Astrocyte (in vitro differentiated cells and primary cell): Measurements from ENCODE around the gene RO60. TPM values are rescaled to one million over a fixed set of nuclear protein-coding genes. Genes with fewer than 3 reads are reported as not detected.

Source experiments
- DNase-seq: peaks from one replicate; pipeline ENCODE4 v3.0.0-alpha.2; 2010; ENCODE audit warnings: low read depth
- FAIRE-seq: peaks from 2 replicates; lab custom pipeline; 2011; peaks lifted over from hg19 to GRCh38; lab: Jason Lieb, UNC
- H2AFZ ChIP-seq: 2 replicates; pipeline ENCODE4 v1.6.0; 2012; ENCODE audit warnings: low read depth, low read length, inconsistent platforms
- H3K27ac ChIP-seq: 2 replicates; pipeline ENCODE4 v1.5.1; 2011; ENCODE audit warnings: low read depth, low read length, inconsistent platforms
- H3K27me3 ChIP-seq: 2 replicates; pipeline ENCODE4 v1.6.0; 2011; ENCODE audit warnings: low read length, inconsistent platforms; ENCODE audit not compliant: insufficient read depth
- H3K36me3 ChIP-seq: 2 replicates; pipeline ENCODE4 v1.5.1; 2011; ENCODE audit warnings: low read length, inconsistent platforms; ENCODE audit not compliant: insufficient read depth
- H3K4me1 ChIP-seq: 2 replicates; pipeline ENCODE4 v1.5.1; 2011; ENCODE audit warnings: low read length, inconsistent platforms; ENCODE audit not compliant: insufficient read depth
- H3K4me2 ChIP-seq: 2 replicates; pipeline ENCODE4 v1.6.0; 2012; ENCODE audit warnings: low read length, inconsistent platforms
- H3K4me3 ChIP-seq: 2 replicates; pipeline ENCODE4 v1.5.1; 2011; ENCODE audit warnings: low read depth, mild to moderate bottlenecking, low read length, inconsistent platforms; ENCODE audit not compliant: insufficient read depth
- H3K79me2 ChIP-seq: 2 replicates; pipeline ENCODE4 v1.6.0; 2012; ENCODE audit warnings: mild to moderate bottlenecking, low read length, inconsistent platforms; ENCODE audit not compliant: insufficient read depth
- H3K9ac ChIP-seq: 2 replicates; pipeline ENCODE4 v1.6.0; 2012; ENCODE audit warnings: mild to moderate bottlenecking, low read length, inconsistent platforms
- H3K9me3 ChIP-seq: 2 replicates; pipeline ENCODE4 v1.5.1; 2012; ENCODE audit warnings: low read depth, mild to moderate bottlenecking, low read length, inconsistent platforms; ENCODE audit not compliant: insufficient read depth
- H4K20me1 ChIP-seq: 2 replicates; pipeline ENCODE4 v1.6.0; 2012; ENCODE audit warnings: low read length, inconsistent platforms; ENCODE audit not compliant: insufficient read depth
- H3K27ac Mint-ChIP-seq: one replicate; pipeline ENCODE4 v1.8.0; 2021; ENCODE audit warnings: mild to moderate bottlenecking, mixed read lengths; ENCODE audit not compliant: unreplicated experiment
- H3K27me3 Mint-ChIP-seq: one replicate; pipeline ENCODE4 v1.8.0; 2021; ENCODE audit warnings: low read depth, mixed read lengths; ENCODE audit not compliant: unreplicated experiment
- H3K36me3 Mint-ChIP-seq: one replicate; pipeline ENCODE4 v1.8.0; 2021; ENCODE audit warnings: low read depth, mixed read lengths; ENCODE audit not compliant: unreplicated experiment
- H3K4me1 Mint-ChIP-seq: one replicate; pipeline ENCODE4 v1.8.0; 2021; ENCODE audit warnings: low read depth, mixed read lengths; ENCODE audit not compliant: unreplicated experiment
- H3K4me3 Mint-ChIP-seq: one replicate; pipeline ENCODE4 v1.8.0; 2021; ENCODE audit warnings: mild to moderate bottlenecking, moderate library complexity, mixed read lengths; ENCODE audit not compliant: unreplicated experiment
- H3K9me3 Mint-ChIP-seq: one replicate; pipeline ENCODE4 v1.8.0; 2021; ENCODE audit warnings: mild to moderate bottlenecking, mixed read lengths; ENCODE audit not compliant: unreplicated experiment
- EZH2 ChIP-seq: IDR thresholded peaks from 2 replicates; pipeline ENCODE4 v1.6.1; 2012; ENCODE audit warnings: mild to moderate bottlenecking, low read length, inconsistent platforms; ENCODE audit not compliant: insufficient read depth
- total RNA-seq: library from RNA; stranded (reverse); gene quantifications from 2 replicates; pipeline ENCODE4 v1.2.1, GENCODE V29; 2021
- TF ChIP-seq, protein P1 (sequence below): IDR thresholded peaks from 2 replicates; pipeline ENCODE4 v1.5.1; 2011; ENCODE audit warnings: low read depth, mild to moderate bottlenecking, inconsistent platforms, low read length, moderate library complexity; ENCODE audit not compliant: insufficient read depth

The RO60 gene
- total RNA-seq, 1 donor from 2014 or later = 134 TPM

DNA sequence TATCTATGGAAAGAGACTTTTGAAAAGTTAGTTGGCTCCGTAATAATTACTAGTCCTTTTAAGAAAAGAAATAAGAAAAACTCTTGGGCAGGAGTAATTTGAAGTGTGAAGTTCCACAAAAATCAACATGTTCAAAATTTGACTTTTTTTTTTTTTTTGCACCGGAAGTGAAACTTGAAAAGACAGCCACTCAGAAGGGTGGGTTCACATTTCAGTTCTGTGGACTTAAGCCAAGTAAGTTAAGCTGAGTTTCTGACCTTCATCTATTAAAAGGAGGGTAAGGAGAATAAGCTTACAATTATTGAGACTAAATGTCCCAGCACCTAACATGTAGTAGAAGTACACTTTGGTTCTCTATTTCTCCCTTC is 11.0 kb downstream of the RO60 start:
- H3K4me2 ChIP-seq = no peak overlapping the region
- peaks cover 6% of the 10 kb centered on the region for H3K4me1 ChIP-seq
- peaks cover 6% of the 10 kb centered on the region for H3K4me1 Mint-ChIP-seq
- no peak for TF ChIP-seq EZH2
- TF ChIP-seq, protein P1, sequence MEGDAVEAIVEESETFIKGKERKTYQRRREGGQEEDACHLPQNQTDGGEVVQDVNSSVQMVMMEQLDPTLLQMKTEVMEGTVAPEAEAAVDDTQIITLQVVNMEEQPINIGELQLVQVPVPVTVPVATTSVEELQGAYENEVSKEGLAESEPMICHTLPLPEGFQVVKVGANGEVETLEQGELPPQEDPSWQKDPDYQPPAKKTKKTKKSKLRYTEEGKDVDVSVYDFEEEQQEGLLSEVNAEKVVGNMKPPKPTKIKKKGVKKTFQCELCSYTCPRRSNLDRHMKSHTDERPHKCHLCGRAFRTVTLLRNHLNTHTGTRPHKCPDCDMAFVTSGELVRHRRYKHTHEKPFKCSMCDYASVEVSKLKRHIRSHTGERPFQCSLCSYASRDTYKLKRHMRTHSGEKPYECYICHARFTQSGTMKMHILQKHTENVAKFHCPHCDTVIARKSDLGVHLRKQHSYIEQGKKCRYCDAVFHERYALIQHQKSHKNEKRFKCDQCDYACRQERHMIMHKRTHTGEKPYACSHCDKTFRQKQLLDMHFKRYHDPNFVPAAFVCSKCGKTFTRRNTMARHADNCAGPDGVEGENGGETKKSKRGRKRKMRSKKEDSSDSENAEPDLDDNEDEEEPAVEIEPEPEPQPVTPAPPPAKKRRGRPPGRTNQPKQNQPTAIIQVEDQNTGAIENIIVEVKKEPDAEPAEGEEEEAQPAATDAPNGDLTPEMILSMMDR = no peak
- no peaks in the 10 kb centered on the region for H3K27me3 Mint-ChIP-seq
- H3K79me2 ChIP-seq = peaks cover 86% of the 10 kb centered on the region
- FAIRE-seq (no peak), DNase-seq (no peak)
- no peak overlapping the region for H3K27ac ChIP-seq
- H3K4me3 Mint-ChIP-seq = no peak overlapping the region
- no peak overlapping the region for H2AFZ ChIP-seq
- H3K4me3 ChIP-seq = no peak overlapping the region
- no peak overlapping the region for H3K9ac ChIP-seq
- H3K36me3 ChIP-seq = peaks cover 4% of the 10 kb centered on the region
- no peaks in the 10 kb centered on the region for H3K9me3 Mint-ChIP-seq
- H3K9me3 ChIP-seq = no peaks in the 10 kb centered on the region
- no peak overlapping the region for H3K27ac Mint-ChIP-seq
- H3K27me3 ChIP-seq = no peaks in the 10 kb centered on the region
- H3K36me3 Mint-ChIP-seq = peaks cover 2% of the 10 kb centered on the region
- H4K20me1 ChIP-seq = peaks cover 40% of the 10 kb centered on the region

DNA sequence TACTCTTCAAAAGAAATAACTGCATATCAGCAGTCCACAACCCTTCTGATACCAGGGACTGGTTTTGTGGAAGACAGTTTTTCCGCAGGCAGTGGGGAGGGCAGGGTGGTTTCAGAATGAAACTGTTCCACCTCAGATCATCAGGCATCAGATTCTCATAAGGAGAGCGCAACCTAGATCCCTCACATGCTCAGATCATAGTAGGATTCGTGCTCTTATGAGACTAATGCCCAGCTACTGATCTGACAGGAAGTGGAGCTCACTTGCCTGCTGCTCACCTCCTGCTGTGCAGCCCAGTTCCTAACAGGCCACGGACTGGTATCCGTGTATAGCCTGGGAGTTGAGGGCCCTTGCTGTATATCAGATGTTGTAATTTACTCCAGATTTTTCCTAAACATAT is 11.5 kb downstream of the RO60 start:
- no peak overlapping the region for H3K4me3 ChIP-seq
- no peak overlapping the region for H2AFZ ChIP-seq
- H3K27ac ChIP-seq = peak overlapping the region; percentile 40
- DNase-seq (no peak), FAIRE-seq (no peak)
- Mint-ChIP-seq H3K4me3 (no peak overlapping the region), H3K36me3 (peaks cover 2% of the 10 kb centered on the region), H3K4me1 (peaks cover 11% of the 10 kb centered on the region), H3K27ac (no peak overlapping the region), H3K9me3 (no peaks in the 10 kb centered on the region), H3K27me3 (no peaks in the 10 kb centered on the region)
- TF ChIP-seq EZH2 = no peak
- TF ChIP-seq, protein P1 = no peak
- H3K36me3 ChIP-seq = peaks cover 4% of the 10 kb centered on the region
- peak overlapping the region; percentile 22 for H3K9ac ChIP-seq
- no peaks in the 10 kb centered on the region for H3K27me3 ChIP-seq
- peaks cover 6% of the 10 kb centered on the region for H3K4me1 ChIP-seq
- no peaks in the 10 kb centered on the region for H3K9me3 ChIP-seq
- H4K20me1 ChIP-seq = peaks cover 38% of the 10 kb centered on the region
- H3K79me2 ChIP-seq = peaks cover 86% of the 10 kb centered on the region
- peak overlapping the region; percentile 24 for H3K4me2 ChIP-seq

DNA sequence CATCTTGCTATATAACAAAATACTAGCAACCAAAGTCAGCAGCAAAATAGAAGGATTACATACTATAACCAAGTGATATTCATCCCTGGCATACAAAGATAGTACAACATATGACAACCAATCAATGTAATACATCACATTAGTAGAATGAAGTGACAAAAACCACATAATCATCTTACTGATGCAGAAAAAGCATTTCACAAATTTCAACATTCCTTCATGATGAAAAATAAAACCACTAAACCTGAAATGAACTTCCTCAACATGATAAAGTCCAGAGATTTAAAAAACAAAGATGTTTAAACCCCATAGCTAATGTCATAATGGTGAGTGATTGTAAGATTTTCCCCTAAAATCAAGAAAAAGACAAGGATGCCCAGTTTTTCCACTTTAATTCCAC is 18.6 kb downstream of the RO60 start:
- H4K20me1 ChIP-seq = peaks cover 8% of the 10 kb centered on the region
- H3K4me2 ChIP-seq = no peak overlapping the region
- no peaks in the 10 kb centered on the region for H3K27me3 ChIP-seq
- no peak for FAIRE-seq
- no peak overlapping the region for H3K27ac ChIP-seq
- no peak for TF ChIP-seq EZH2
- DNase-seq = peak; percentile 65
- Mint-ChIP-seq H3K27ac (no peak overlapping the region), H3K4me3 (no peak overlapping the region), H3K36me3 (peaks cover 29% of the 10 kb centered on the region), H3K4me1 (peaks cover 6% of the 10 kb centered on the region), H3K27me3 (no peaks in the 10 kb centered on the region), H3K9me3 (no peaks in the 10 kb centered on the region)
- no peak overlapping the region for H3K4me3 ChIP-seq
- H3K9me3 ChIP-seq = no peaks in the 10 kb centered on the region
- H3K4me1 ChIP-seq = no peaks in the 10 kb centered on the region
- H3K79me2 ChIP-seq = peaks cover 26% of the 10 kb centered on the region
- H3K9ac ChIP-seq = no peak overlapping the region
- H2AFZ ChIP-seq = no peak overlapping the region
- H3K36me3 ChIP-seq = peaks cover 29% of the 10 kb centered on the region
